Measurements from ENCODE around the gene MTPN.

- TF ChIP-seq POLR2A (IDR thresholded peaks at IDR 0.05): no peak
- TF ChIP-seq, protein P1, sequence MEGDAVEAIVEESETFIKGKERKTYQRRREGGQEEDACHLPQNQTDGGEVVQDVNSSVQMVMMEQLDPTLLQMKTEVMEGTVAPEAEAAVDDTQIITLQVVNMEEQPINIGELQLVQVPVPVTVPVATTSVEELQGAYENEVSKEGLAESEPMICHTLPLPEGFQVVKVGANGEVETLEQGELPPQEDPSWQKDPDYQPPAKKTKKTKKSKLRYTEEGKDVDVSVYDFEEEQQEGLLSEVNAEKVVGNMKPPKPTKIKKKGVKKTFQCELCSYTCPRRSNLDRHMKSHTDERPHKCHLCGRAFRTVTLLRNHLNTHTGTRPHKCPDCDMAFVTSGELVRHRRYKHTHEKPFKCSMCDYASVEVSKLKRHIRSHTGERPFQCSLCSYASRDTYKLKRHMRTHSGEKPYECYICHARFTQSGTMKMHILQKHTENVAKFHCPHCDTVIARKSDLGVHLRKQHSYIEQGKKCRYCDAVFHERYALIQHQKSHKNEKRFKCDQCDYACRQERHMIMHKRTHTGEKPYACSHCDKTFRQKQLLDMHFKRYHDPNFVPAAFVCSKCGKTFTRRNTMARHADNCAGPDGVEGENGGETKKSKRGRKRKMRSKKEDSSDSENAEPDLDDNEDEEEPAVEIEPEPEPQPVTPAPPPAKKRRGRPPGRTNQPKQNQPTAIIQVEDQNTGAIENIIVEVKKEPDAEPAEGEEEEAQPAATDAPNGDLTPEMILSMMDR (IDR thresholded peaks at IDR 0.05): no peak
Measured at GRCh38 chr7:135956393-135956792, 20.8 kb downstream of the MTPN start.
